Inflammatory macrophage treated with lipopolysaccharide for 4 hours (primary cell): ENCODE results near the gene ADAMTS12.

Experiments
- DNase-seq: peaks from one replicate; pipeline ENCODE4 v3.0.0-alpha.2; 2020

The ADAMTS12 gene

DNA sequence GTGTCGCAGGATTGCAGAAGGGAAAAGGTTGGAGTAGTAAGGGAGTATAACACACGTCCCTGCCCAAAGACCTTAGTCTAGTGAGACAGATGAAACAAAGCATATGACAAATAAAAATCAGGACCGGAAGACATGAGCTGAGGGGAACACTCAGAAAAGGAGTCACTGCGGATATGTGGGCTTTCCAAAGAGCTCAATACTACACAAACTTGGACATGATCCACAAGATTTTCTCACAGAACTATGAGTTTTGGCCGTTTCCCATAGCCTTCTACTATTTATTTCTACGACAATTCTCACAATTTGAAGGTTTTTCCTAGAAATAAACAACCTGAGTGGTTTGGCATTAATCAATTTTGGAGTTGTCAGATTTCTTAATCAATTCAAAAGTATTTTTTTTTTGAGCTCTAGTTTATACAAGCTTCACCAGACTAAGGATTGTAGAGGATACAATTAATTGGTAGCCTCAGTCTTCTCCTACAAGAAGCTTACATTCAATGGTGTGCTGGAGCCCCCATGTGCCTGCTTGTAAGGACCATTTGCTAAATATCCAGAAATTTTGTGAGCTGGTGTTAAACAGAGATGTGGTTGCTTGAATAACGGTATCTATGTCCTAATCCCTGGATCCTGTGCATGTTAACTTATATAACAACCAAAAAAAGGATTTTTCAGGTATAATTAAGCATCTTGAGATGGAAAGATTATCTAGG lies 91.4 kb downstream of the ADAMTS12 start:
- no peak for DNase-seq

DNA sequence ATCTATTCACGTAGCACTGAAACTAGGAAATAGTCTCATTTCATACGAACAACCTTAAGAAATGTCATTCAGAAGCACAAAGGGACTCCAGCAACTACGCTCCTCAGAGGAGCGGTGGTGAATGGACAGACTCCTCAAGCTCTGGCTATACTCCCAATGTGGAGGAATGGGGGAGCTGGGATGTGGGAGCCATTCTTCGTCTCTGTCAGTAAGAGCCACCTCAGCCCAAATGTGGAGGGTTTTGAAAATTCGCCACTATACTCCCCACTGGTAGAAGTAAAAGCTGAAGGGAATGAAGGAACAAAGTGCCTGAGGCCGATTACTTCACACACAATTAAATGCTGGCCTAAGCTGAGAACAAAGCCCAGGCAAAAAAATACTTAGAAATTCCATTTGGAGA lies 96.3 kb downstream of the ADAMTS12 start:
- no peak for DNase-seq

DNA sequence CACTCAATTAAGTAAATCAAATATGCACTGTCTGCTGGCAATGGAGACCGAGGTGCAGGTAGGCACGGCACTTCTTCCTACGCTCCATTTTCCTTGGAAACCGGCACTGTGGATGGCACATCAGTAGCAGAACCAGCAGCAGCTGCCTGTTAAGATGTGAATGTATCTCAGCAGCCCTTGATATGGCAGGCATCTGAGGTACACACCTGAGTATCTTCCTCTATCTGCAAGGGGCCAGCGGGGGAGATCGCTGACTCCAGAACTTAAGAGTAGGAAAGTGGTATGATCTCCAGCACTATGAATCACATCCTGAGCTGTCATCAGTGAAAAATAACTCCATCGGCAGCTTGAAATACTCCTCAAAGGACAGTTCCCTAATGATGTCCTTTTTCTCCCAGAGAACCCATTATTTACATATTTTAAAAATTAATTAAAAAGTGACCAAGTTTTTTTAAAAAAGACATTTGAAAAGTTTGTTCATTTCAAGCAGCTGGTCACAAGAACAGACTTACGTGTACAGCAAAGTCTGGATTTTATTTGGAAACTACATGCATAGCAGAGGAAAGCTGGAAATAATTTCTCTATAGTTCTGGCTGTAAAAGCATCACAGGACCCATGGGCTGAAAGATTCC lies 97.1 kb downstream of the ADAMTS12 start:
- DNase-seq: no peak

DNA sequence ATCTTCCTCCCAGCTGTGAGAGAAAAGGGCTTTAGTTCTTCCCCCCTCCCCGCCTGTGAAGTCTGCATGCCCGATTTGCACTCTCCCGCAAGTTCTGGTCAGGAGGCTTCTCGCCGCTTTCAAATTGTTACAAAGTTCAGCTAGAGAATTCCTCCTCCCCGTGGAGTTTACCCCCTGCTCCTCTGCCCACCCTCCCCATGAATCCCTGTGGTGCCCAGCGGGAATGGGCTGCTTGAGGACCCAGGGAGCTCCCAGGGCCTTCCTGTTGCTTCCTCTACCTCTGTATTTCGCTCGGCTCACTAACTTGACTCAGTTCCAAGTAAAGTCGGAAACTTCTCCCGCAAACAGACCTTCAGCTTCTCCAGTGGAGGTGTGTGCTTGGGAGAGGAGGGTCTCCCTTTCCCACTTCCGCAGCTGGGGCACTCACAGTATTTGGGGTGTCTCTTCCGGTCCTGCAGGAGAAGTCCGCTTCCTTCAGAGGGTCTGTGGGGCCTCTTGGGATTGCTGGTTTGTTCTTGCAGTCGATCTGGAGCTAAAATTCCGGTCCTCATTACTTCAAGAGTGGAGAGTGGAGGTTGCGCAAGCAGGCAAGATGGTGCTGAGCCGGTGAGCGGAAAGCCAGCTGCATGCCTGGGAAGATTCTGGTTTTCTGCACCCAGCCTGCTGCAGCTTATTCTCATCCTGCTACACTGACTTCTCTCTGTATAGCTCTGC lies 97.8 kb downstream of the ADAMTS12 start:
- no peak for DNase-seq

DNA sequence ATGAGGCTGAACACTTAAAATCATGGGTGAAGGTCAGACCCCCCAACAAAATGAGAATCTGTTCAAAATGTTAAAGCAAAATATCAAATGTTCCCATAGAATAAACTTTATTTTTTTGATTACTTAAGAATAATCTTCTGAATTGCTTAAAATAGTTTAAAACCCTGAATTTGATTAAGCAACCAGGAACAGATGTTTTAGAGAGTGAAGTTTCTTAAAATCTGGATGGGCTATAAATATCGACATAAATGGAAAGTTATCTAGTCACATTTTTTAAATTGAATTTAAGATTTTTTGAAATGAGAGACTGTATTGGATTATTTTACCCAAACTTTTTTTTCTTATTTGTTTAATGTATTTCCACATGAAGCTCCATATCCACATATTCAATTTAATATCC lies 98.5 kb downstream of the ADAMTS12 start:
- DNase-seq: no peak

DNA sequence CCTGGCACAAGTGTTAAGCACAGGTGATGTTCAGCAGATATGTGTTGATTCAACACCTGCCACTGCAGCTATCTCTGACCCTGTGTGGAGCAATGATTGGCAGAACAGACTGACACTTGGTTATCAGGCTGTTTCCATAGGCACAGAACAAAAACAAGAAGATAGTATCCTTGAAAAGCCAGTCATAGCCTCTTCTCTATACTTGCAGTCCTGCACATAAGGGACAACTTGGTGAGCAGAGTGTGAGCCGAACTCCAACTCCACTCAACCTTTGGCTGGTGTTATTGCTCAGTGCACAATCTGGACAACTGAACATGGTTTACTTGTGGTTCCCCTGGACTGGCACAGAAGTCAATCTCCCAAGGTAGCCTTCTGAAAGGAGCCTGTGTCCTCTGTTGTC lies 99.2 kb downstream of the ADAMTS12 start:
- no peak for DNase-seq

DNA sequence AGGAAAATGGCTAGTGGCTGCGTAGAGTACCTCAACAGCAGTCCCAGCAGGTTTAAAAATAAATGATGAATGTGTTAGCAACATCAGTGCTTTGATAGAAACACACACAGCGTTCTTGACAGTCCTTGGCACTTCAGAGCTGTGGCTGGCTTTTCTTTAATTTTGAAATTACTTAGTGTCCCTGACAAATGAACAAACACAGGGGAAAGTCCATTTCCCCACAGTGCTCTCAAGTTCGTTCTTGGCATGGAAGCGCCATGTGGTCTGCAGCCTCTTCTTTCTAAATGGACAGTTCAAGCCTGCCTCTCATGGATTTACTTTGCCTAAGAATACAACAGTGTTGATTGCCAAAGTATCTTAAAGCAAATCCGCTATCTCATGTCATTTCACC lies 102.2 kb downstream of the ADAMTS12 start:
- no peak for DNase-seq

DNA sequence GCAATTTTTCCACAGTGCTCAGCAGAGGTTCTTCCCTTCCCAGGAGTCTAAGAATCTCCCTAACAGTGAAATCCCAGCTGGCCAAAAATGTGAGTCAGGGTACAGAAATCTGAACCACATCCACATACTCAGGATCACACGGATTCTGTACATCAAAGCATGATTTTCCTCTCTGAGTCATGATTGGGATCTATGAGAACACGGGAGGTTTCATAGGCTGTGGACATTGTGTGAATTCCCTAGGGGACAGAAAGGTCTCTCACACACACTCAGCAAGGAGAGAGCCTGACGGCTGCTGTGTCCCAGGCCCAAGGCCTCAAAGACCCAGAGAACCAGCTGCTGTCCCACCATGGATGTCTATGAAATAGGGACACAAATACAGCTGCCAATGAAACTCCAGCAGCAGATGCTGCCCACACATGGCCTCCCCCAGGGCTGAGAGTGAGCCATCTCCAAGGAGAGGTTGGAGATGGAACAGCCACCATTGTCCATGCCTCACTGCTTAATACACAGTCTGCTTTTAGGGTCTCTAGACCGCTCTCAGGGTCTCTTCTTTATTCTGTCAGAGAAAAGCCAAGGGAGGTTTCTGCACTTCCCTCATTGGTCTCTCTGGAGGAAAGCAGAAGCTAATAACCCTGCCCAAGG lies 102.7 kb downstream of the ADAMTS12 start:
- DNase-seq: no peak

DNA sequence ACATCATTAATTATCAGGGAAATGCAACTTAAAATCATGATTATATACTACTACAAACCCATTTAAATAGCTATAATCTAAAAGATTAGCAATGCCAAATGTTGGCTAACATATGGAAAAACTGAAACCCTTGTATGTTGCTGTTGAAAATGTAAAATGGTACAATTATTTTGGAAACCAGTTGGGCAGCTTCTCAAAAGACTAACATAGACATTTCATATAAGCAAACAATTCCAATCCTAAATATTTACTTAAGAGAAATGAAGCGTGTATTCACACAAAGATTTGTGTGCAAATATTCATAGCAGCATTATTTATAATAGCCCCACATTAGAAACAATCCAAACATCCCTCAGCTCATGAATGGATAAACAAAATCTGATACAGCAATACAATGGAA lies 106.2 kb downstream of the ADAMTS12 start:
- no peak for DNase-seq

DNA sequence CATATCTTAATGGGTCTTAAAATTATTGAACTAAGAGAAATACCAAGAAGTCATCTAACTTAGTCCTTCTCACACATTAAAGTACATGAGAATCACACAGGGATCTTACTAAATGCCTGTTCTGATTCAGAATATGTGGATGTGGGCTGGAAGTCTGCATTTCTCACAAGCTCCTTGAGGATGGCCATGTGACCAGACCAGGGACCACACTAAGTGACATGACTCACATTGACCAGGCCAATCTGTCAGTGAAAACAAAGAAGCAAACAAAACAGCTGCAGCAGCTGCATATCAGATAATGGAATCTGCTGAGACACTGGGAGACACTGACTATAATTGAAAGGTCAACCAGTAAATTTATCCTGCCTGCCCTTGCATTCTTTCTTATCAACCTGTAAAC lies 110.5 kb downstream of the ADAMTS12 start:
- no peak for DNase-seq

DNA sequence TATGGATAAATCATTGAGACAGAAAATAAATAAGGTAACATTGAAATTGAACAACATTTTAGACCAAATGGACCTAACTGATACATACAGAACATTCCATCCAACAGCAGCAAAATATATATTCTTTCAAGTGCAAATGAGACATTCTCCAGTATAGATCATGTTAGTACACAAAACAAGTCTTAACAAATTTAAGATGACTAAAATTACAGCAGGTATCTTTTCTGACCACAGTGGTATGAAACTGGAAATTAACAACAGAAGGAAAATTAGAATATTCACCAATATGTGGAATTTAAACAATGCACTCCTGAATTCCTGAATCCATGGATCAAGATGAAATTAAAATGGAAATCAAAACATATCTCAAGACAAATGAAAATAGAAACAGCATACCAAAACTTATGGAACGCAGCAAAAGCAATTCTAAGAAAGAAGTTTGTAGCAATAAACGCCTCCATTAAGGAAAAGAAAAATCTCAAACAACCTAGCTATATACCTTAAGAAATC lies 115.6 kb downstream of the ADAMTS12 start:
- no peak for DNase-seq

DNA sequence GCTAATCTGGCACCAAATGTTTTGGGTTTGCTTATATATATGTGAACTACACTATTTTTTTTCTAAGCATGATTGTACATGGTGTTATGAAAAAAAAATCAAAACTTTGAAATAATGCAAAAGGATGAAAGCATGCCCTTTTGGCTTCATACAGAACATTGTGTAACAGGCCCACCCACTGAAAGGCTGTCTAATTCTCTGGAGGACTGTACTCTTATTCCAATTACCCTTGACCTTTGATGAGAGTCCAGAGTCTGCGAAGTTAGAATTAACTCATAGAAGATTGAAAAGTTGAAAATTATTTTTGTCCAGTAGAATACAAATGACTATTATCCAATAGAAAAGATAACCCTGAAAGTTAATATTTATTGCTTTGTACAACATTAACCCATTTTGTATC lies 117.4 kb downstream of the ADAMTS12 start:
- no peak for DNase-seq

DNA sequence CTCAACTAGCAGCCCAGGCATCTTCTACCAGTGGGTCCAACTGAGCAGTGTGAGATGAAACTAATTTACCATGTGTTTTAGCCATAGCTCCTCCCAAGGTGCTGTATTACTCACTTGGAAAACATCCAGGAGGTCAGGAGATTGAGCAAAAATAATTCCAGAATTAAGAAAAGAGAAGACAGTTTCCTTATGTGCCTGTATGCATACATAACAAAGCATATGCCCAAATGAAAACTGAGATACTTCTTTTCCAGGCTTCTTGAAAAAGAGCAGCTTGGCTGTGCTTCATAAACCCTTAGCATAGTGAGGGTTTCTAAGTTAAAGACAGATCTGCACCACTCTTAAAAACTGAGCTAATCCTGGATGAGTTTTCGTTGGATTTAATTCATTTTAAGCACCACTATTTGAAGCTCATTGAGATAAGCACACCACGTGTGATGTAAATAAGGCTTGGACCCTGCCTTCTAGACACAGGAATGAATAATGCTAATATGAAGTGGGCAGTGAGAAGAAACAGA lies 119.4 kb downstream of the ADAMTS12 start:
- no peak for DNase-seq

DNA sequence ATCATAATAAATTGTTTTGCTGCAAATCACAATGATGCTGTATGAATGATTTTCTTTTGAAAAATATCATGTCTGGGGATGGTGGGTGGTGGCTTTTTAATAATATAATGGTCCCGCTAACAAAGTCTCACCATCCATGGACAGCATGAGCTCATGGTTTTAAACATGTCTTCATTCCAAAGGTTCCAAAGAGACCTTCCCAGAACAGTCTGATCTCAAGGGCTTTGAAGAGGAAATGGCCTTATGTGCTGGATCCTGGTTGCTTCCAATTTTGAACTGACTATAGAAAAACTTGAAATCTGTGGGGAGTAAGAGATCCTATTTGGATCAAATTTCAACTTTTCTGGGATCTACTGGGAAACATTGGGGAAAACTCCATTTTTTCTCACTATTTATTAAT lies 121.8 kb downstream of the ADAMTS12 start:
- DNase-seq: no peak

DNA sequence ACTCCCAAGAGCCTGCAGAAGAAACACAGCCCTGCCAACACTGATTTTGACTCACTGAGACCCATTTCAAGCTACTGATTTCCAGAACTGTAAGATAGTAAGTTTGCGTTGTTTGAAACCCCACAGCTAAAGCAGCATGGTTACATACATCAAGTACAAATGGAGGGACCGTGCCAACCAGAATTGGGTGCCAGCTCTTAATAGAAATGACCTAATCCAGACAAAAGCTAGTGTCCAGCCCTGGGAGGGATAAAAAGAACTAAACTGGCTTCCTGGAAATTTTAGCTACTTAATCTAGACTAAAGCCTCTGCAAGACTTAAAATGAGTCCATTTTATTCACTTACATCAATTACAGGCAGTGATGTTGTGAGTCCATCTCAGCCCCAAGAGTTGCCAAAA lies 122.6 kb downstream of the ADAMTS12 start:
- no peak for DNase-seq

DNA sequence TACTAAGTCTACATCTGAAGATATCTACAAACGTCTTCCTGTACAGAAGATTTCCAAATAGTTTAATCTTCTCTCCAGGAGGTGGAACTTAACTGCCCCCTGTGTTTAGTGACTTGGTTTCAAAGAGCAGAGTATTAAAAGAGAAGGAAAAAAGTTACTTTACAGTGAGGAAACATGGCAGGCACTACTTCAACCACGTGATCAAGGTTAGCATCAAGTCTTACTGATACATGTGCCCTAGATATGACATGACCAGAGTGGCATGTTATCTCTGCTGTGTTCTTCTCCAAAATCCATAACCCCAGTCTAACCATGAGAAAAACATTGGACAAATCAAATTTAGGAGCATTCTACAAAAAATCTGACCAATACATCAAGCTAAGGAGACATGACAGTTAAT lies 125.8 kb downstream of the ADAMTS12 start:
- no peak for DNase-seq

DNA sequence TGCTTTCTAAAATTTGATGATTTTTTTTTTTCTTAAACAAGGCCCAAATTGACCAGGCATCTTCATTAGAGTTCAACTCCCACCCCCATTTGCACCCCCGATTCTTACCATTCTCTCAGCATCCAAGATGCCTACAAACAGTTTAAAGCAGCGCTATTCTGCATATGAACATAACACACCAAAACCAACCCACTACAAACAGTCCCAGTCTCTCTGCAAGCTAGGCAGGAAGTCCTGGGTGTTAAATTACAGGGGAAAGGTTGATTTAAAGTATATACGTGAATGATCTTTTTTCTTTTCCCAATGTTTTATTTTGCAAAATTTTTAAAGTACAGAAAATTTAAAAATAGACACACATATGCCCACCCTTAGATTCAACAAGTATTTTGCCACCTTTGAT lies 127.0 kb downstream of the ADAMTS12 start:
- DNase-seq: no peak

DNA sequence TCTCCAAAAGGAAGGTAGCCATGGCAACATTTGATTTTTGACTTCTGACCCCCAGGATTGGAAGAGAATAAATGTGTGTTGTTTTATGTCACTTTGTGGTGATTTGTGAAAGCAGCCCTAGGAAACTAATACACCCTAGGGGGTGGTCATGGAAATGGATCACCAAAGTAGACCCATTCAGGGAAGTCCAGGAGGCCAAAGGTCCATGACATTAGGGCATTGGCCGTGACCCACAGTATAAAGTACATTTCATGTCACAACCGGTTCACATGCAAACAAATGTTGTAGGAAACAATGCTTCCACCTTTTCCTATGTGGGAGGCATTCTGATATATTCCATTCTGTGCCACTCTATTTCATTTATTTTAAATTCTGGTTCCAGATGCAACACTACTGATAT lies 128.4 kb downstream of the ADAMTS12 start:
- no peak for DNase-seq

DNA sequence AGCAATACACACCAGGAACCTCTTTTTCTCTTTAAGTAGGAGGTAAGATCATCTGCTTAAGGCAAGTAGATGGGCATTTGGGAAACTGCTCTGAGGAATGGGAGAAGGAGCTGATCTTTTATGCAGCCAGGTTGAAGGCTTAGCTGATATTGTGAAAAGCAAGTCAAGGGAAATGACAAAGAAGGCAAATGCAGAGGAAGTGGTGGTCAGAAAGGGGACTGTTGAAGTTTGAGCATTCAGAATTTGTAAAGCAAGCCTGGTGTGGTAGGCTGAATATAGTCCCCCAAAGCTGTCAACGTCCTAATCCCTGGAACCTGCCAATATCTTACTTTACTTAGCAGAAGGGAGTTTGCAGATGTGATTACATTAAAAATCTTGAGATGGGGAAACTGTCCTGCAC lies 128.9 kb downstream of the ADAMTS12 start:
- no peak for DNase-seq

DNA sequence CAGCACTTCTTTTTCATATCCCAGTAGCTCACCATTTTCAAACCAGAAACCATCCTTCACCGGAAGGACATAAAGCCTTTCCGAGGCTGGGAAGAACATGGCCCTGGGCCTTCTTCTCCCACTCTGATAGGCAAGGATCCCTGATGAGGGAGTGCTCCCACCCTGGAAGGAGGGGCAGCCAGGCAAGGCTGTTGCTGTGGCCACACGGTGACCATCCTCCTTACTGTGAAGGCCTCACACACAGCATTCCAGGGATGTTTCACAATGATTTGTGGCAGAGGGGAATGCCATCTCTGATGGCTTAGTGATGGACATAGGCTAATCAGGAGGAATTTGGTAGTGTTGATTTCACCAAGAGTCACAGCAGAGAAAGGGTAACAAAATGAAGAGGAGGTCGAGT lies 130.7 kb downstream of the ADAMTS12 start:
- no peak for DNase-seq

DNA sequence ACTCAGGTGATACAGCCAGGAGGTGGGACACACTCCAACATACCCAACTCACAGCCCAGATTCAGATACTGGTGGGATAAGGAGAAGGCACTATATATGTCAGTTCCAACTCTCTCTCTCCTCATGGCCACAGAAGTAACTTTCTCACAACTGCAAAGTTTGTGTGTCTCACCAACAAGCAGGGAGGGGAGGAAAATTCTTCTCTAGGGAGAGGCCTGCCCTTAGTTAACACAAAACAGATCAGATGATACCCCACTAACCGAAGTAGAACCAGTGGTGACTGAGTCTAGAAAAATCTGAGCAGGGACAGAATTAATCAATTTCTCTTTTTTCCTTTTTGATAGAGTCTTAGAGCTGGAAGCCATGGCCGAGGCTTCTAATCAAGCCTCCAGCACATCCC lies 133.1 kb downstream of the ADAMTS12 start:
- DNase-seq: no peak

DNA sequence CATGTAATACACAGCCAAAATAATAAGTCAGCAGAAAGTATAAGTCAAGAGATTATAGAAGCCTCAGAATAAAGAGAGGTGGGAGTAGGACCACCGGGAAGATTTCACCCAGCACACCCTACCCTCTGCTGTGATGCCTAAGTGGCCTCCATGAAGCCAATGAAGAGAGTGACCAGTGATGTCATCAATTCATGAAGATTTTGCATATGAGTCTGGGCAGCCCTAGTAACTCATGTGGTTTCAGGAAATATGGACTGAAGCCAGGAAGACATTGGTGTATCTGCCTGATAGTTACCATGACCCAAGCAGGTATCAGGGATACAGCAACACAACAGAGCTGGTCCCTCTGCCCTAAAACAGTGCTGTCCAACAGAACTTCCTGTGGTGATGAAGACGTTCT lies 135.3 kb downstream of the ADAMTS12 start:
- DNase-seq: no peak

DNA sequence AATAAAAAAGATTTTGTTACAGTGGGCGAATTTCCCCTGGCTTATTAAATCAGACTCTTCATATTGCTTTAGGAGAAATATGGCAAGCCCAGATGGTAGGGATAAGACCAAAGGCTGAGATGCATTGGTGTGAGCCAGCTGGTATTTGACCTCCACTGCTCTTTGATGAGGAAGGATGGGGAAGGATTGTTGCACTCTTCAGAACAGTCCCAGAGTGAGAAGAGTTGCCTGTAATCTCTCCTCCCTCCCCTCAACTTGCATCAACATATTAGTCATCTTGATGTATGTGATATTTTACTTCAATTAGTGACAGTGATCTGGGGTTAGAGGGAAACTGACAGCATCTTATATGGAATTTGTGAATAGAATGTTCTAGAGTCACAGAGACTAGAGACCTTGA lies 136.6 kb downstream of the ADAMTS12 start:
- DNase-seq: no peak

DNA sequence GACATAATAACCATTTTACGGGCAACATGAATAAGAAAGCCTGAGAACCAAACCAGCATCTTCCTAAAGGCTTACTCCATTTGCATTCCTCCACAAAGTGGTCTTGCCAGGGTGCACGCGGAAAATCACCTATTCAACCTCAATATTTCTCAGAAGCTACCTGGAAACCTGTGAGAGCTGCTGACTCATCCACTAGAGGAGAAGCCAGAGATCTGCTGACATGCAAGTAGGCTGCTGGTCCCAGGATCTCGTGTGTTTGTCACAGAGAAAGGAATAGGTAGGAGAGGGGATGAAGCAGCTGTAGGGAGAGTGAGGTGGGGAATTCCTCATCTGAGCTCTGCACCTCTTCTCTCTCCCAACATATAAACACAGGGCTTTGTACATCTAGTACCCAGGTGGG lies 138.1 kb downstream of the ADAMTS12 start:
- no peak for DNase-seq
